ENCODE results near the gene ITIH6. TPM values are rescaled to one million over a fixed set of nuclear protein-coding genes. Genes with fewer than 3 reads are reported as not detected.
A peak's percentile ranks its signal among the peaks of the same experiment; 100 is the strongest.

The ITIH6 gene
- total RNA-seq, 3 donors from 2014 or later (not counting 1 experiment from before 2014, with no cell fraction given): not detected

DNA sequence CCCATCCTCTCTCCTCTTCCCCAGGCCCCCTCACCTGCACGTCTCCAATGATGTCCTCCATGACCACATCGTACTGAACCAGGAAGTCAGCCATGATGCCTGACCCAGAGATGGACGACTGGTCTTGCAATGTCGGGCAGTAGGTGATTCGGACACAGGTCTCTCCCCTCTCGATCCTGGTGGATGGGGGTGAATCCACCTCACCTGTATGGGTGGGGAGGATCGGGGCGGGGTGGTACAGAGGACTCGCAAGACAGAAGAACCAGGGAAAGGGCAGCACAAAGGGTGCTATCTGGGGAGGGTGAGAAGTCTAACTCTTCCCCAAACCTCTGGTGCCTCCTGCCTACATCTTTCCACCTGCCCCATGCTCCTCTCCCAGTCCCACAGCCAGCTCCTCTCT, 9.6 kb downstream of the ITIH6 start:
- no peak for ATAC-seq
- Mint-ChIP-seq H3K27me3 (ENCODE audit: low read depth in 2 of 2) (peaks cover 3 to 9% of the 10 kb centered on the region in 2 donors), H3K36me3 (no peaks in the 10 kb centered on the region), H3K9me3 (no peaks in the 10 kb centered on the region), H3K4me3 (no peak overlapping the region), H3K27ac (no peak overlapping the region), H3K4me1 (no peaks in the 10 kb centered on the region)
- TF ChIP-seq, protein P1, sequence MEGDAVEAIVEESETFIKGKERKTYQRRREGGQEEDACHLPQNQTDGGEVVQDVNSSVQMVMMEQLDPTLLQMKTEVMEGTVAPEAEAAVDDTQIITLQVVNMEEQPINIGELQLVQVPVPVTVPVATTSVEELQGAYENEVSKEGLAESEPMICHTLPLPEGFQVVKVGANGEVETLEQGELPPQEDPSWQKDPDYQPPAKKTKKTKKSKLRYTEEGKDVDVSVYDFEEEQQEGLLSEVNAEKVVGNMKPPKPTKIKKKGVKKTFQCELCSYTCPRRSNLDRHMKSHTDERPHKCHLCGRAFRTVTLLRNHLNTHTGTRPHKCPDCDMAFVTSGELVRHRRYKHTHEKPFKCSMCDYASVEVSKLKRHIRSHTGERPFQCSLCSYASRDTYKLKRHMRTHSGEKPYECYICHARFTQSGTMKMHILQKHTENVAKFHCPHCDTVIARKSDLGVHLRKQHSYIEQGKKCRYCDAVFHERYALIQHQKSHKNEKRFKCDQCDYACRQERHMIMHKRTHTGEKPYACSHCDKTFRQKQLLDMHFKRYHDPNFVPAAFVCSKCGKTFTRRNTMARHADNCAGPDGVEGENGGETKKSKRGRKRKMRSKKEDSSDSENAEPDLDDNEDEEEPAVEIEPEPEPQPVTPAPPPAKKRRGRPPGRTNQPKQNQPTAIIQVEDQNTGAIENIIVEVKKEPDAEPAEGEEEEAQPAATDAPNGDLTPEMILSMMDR (IDR thresholded peaks at IDR 0.05): no peak
- intact Hi-C loops (cut with micrococcal nuclease): no loop called here
- no peak for DNase-seq
- Histone ChIP-seq H3K36me3 (ENCODE audit: control insufficient read depth, insufficient read depth, low read length) (no peaks in the 10 kb centered on the region), H3K4me3 (ENCODE audit: low read length) (no peak overlapping the region), H3K27ac (ENCODE audit: low read length) (no peak overlapping the region), H3K27me3 (ENCODE audit: control insufficient read depth, insufficient read depth, low read length) (no peaks in the 10 kb centered on the region), H3K9me3 (ENCODE audit: control insufficient read depth, insufficient read depth, low read length) (no peaks in the 10 kb centered on the region), H3K4me1 (ENCODE audit: control insufficient read depth, insufficient read depth, low read length) (no peaks in the 10 kb centered on the region)
- 93% methylated on average over 6 of the region's 9 CpGs for WGBS (ENCODE audit: insufficient coverage)

DNA sequence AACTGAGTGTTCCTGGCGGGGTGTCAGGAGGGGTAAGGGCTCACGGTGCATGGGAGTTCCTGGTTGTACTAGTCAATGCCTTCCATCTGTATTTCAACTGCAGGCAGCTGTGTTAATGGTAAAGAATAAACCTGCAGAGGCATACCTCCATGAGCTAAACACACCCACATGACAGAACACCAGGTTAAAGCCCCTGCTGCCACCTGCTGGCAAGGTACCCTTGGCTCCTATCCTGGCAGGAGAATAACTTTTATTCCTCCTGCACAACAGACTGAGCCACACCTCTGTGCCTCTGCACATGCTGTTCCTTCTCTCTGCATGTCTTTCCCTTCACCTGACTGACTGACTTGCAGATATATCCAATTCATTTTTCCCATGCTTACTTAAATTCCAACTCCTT, 11.1 kb downstream of the ITIH6 start:
- no peaks in the 10 kb centered on the region for H3K36me3 Mint-ChIP-seq
- WGBS (ENCODE audit: insufficient coverage): no CpG with 5 or more reads among the region's 2 CpGs
- no peak overlapping the region for H3K4me3 Mint-ChIP-seq
- no peak overlapping the region for H3K27ac Mint-ChIP-seq
- peaks cover 3 to 7% of the 10 kb centered on the region in 2 donors for H3K27me3 Mint-ChIP-seq (ENCODE audit: low read depth in 2 of 2)
- Histone ChIP-seq H3K36me3 (ENCODE audit: control insufficient read depth, insufficient read depth, low read length) (no peaks in the 10 kb centered on the region), H3K9me3 (ENCODE audit: control insufficient read depth, insufficient read depth, low read length) (no peaks in the 10 kb centered on the region), H3K4me3 (ENCODE audit: low read length) (no peak overlapping the region), H3K4me1 (ENCODE audit: control insufficient read depth, insufficient read depth, low read length) (no peaks in the 10 kb centered on the region), H3K27me3 (ENCODE audit: control insufficient read depth, insufficient read depth, low read length) (no peaks in the 10 kb centered on the region), H3K27ac (ENCODE audit: low read length) (no peak overlapping the region)
- ATAC-seq: peak in 2 of 3 donors; percentile 52 to 59
- TF ChIP-seq, protein P1 (IDR thresholded peaks at IDR 0.05): no peak
- DNase-seq: peak in 1 of 2 donors; percentile 50
- H3K9me3 Mint-ChIP-seq: no peaks in the 10 kb centered on the region
- intact Hi-C loops (cut with micrococcal nuclease): no loop called here
- no peaks in the 10 kb centered on the region for H3K4me1 Mint-ChIP-seq

DNA sequence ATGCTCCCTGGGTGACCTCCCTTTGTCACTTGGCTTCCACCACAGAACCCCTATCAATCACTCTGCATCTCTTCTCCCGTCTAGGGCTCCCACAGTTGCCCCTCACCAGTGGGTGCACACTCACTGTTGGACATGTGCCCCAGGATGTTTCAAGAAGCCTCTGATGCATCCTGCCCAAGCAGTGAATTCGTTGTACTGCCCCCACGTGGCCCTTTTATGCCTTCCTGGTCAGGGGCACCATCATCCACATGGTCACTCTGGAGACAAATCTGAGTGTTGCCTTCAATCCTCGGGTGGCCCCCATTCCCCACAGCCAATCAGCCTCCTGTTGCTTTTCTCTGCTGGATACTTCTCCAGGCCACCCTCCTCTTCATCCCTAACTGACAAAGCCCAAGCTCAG, 12.2 kb downstream of the ITIH6 start:
- H3K36me3 ChIP-seq (ENCODE audit: control insufficient read depth, insufficient read depth, low read length): no peaks in the 10 kb centered on the region
- H3K4me1 Mint-ChIP-seq: no peaks in the 10 kb centered on the region
- intact Hi-C loops (cut with micrococcal nuclease): no loop called here
- no peaks in the 10 kb centered on the region for H3K27me3 ChIP-seq (ENCODE audit: control insufficient read depth, insufficient read depth, low read length)
- no peaks in the 10 kb centered on the region for H3K9me3 Mint-ChIP-seq
- no peak overlapping the region for H3K27ac ChIP-seq (ENCODE audit: low read length)
- no peak overlapping the region for H3K4me3 ChIP-seq (ENCODE audit: low read length)
- H3K36me3 Mint-ChIP-seq: no peaks in the 10 kb centered on the region
- no peak overlapping the region for H3K4me3 Mint-ChIP-seq
- H3K4me1 ChIP-seq (ENCODE audit: control insufficient read depth, insufficient read depth, low read length): no peaks in the 10 kb centered on the region
- peak in 1 of 2 donors; percentile 6 for DNase-seq
- peaks cover 0 to 3% of the 10 kb centered on the region in 2 donors for H3K27me3 Mint-ChIP-seq (ENCODE audit: low read depth in 2 of 2)
- WGBS (ENCODE audit: insufficient coverage): 44% methylated on average over 4 of the region's 4 CpGs
- H3K27ac Mint-ChIP-seq: no peak overlapping the region
- TF ChIP-seq, protein P1 (IDR thresholded peaks at IDR 0.05): no peak
- no peaks in the 10 kb centered on the region for H3K9me3 ChIP-seq (ENCODE audit: control insufficient read depth, insufficient read depth, low read length)
- no peak for ATAC-seq

DNA sequence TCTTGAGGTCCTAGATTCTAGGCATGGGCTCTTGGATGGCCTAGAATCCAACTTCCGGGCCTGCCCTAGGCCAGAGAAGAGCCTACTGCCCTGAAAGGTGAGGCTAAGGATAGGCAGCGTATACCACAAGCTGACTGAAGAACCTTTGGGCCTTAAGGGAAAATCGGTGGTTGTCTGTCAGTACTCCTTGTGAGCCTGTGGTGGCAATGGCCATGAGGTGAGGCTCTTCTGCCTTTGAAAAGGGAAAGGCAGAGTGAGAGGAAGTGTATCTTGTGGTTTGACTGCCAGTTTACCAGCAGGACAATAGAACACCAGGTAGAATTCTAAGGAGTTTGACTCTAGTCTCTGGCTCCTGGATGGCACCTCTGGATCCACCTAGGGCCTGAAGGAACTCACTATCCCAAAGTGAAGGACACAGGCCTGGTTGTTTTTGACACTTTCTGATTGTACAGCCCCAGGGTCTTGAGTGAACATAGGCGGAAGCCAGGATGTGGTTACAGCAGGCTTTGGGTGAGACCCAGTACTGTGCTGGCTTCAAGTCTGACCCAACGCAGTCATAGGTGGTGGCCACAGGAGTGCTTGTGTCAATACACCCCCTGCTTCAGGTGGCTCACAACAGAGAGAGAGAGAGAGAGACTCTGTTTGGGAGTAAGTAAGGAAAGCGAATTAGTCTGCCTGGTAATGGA, 20.9 kb downstream of the ITIH6 start:
- TF ChIP-seq, protein P1 (IDR thresholded peaks at IDR 0.05): no peak
- Histone ChIP-seq H3K27me3 (ENCODE audit: control insufficient read depth, insufficient read depth, low read length) (no peaks in the 10 kb centered on the region), H3K4me3 (ENCODE audit: low read length) (no peak overlapping the region), H3K36me3 (ENCODE audit: control insufficient read depth, insufficient read depth, low read length) (no peaks in the 10 kb centered on the region), H3K27ac (ENCODE audit: low read length) (peak overlapping the region; percentile 75), H3K4me1 (ENCODE audit: control insufficient read depth, insufficient read depth, low read length) (peaks cover 26% of the 10 kb centered on the region), H3K9me3 (ENCODE audit: control insufficient read depth, insufficient read depth, low read length) (no peaks in the 10 kb centered on the region)
- Mint-ChIP-seq H3K4me1 (peaks cover 21 to 25% of the 10 kb centered on the region in 2 donors), H3K36me3 (no peaks in the 10 kb centered on the region), H3K27ac (peak overlapping the region; percentile 45 to 82), H3K9me3 (no peaks in the 10 kb centered on the region), H3K4me3 (peak overlapping the region; percentile 25), H3K27me3 (ENCODE audit: low read depth in 2 of 2) (peaks cover under 1 to 21% of the 10 kb centered on the region in 2 donors)
- DNase-seq: peak in 1 of 2 donors; percentile 20
- WGBS (ENCODE audit: insufficient coverage): 27% methylated on average over 5 of the region's 6 CpGs
- intact Hi-C loops (cut with micrococcal nuclease): no loop called here
- ATAC-seq: peak; percentile 73 to 93 (median 87)

Measured in natural killer cell (primary cell).